Measurements from ENCODE around the gene UGT1A10.
"Not testable (repeated sequence)": the region's sequence is repeated elsewhere in the genome, so short reads cannot be mapped to it uniquely, and the experiment has no call there.

UGT1A10 gene

DNA sequence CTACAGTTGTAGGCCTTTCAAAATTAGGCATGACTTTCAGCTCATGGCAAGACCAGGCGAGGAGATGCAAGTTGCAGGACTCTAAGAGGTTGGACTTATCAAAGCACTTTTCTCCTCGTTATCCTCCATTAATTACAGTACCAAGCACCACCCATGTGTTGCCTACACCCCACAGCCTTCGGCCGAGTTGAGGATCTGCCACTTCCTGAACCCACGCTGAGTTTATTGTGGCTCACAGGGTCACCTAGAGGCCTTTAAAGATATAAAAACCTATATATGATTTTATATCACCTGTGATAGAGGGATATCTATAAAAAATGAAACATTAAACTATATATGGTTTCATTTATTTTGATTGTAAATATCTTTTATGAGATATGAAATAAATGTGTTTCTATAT lies 2.6 kb downstream of the UGT1A10 start:
- TF ChIP-seq, protein P1, sequence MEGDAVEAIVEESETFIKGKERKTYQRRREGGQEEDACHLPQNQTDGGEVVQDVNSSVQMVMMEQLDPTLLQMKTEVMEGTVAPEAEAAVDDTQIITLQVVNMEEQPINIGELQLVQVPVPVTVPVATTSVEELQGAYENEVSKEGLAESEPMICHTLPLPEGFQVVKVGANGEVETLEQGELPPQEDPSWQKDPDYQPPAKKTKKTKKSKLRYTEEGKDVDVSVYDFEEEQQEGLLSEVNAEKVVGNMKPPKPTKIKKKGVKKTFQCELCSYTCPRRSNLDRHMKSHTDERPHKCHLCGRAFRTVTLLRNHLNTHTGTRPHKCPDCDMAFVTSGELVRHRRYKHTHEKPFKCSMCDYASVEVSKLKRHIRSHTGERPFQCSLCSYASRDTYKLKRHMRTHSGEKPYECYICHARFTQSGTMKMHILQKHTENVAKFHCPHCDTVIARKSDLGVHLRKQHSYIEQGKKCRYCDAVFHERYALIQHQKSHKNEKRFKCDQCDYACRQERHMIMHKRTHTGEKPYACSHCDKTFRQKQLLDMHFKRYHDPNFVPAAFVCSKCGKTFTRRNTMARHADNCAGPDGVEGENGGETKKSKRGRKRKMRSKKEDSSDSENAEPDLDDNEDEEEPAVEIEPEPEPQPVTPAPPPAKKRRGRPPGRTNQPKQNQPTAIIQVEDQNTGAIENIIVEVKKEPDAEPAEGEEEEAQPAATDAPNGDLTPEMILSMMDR (conservative IDR thresholded peaks at IDR 0.05; ENCODE audit: low read length) = no peak
- no peak for DNase-seq (ENCODE audit: low read depth)
- H3K4me3 ChIP-seq (ENCODE audit: low read length) = no peak overlapping the region

- TF ChIP-seq, protein P1 (conservative IDR thresholded peaks at IDR 0.05; ENCODE audit: low read length) = no peak
- DNase-seq (ENCODE audit: low read depth) = no peak
- H3K4me3 ChIP-seq (ENCODE audit: low read length) = no peak overlapping the region
These were observed 3.6 kb downstream of the UGT1A10 start for GRCh38 chr2:233639860-233640259.

DNA sequence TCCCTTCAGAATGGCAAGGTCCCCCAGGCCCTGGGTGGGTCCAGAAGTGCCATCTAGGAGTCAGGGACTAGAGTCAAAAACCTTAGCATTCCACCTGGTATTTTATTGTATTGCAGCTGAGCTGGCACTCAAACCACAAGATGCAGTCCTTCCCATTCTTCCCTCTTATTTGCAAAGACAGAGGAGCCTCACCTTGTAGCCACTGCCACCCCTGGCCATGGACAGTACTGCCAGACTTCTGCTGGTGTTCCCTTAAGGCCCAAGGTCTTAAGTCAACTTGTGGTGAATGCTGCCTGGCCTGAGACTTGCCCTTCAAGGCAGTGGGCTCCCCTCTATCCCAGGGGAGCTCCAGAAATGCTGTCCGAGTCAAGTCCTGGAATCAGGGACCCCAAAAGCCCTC lies 6.9 kb downstream of the UGT1A10 start:
- peak; percentile 0 for DNase-seq (ENCODE audit: low read depth)
- TF ChIP-seq, protein P1 (conservative IDR thresholded peaks at IDR 0.05; ENCODE audit: low read length) = peak; percentile 11; the same call in 1 of the 2 replicates
- H3K4me3 ChIP-seq (ENCODE audit: low read length) = no peak overlapping the region

DNA sequence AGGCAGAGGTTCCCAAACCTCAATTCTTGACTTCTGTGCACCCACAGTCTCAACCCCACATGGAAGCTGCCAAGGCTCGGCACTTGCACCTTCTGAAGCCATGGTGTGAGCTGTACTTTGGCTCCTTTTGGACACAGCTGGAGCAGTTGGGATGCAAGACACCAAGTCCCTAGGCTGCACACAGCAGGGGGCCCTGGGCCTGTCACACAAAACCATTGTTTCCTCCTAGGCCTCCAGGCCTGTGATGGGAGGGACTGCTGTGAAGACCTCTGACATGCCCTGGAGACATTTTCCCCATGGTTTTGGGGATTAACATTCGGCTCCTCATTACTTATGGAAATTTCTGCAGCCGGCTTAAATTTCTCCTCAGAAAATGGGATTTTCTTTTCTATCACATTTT lies 9.8 kb downstream of the UGT1A10 start:
- H3K4me3 ChIP-seq (ENCODE audit: low read length); DNase-seq (ENCODE audit: low read depth): not testable (repeated sequence)

- no peak overlapping the region for H3K4me3 ChIP-seq (ENCODE audit: low read length)
- TF ChIP-seq, protein P1 (conservative IDR thresholded peaks at IDR 0.05; ENCODE audit: low read length) = no peak
- no peak for DNase-seq (ENCODE audit: low read depth)
These were observed 14.7 kb downstream of the UGT1A10 start for GRCh38 chr2:233650981-233651380.

GRCh38 chr2:233651430-233651829 lies 15.2 kb downstream of the UGT1A10 start:
- no peak overlapping the region for H3K4me3 ChIP-seq (ENCODE audit: low read length)
- DNase-seq (ENCODE audit: low read depth) = no peak
- TF ChIP-seq, protein P1 (conservative IDR thresholded peaks at IDR 0.05; ENCODE audit: low read length) = no peak

DNA sequence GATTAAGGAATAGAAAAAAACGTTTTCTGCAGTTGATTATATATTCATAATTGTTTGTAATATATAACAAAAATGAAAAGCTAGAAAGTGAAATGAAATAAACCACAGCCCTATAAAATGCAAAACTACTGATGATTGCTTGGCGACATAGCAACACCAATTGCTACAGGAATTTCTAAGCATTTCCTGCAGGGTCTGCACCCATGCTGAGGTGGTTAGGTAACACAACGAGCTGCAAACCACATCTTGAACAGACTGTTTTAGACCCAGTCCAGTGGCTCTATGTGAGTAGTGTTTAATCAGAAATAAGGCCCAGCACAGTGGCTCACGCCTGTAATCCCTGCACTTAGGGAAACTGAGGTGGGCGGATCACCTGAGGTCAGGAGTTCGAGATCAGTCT lies 18.3 kb downstream of the UGT1A10 start:
- H3K4me3 ChIP-seq (ENCODE audit: low read length) = no peak overlapping the region
- TF ChIP-seq, protein P1 (conservative IDR thresholded peaks at IDR 0.05; ENCODE audit: low read length) = no peak
- DNase-seq (ENCODE audit: low read depth) = no peak

DNA sequence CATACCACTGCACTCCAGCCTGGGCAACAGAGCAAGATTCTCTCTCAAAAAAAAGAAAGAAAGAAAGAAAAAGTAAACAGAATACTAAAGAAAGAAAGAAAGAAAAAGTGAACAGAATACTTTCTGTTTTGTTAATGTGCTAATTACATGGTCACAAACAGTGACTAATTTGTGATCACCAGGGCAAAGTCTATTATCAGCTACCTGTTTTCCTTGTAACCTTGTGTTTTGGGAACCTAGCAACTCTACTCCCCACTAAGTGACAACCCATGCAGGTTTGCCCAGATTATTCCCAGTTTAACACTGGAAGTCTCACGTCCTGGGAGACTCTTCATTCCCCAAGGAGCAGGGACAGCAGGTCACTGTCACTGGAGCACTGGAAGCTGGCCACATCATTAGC lies 18.8 kb downstream of the UGT1A10 start:
- TF ChIP-seq, protein P1 (conservative IDR thresholded peaks at IDR 0.05; ENCODE audit: low read length) = no peak
- no peak overlapping the region for H3K4me3 ChIP-seq (ENCODE audit: low read length)
- DNase-seq (ENCODE audit: low read depth) = no peak

GRCh38 chr2:233655943-233656342 lies 19.7 kb downstream of the UGT1A10 start:
- not testable (repeated sequence) for DNase-seq (ENCODE audit: low read depth); H3K4me3 ChIP-seq (ENCODE audit: low read length)

Data from AG10803 (cell line).